Measurements from ENCODE around the gene ADAM12.

GRCh38 chr10:126127481-126128029 lies 260.7 kb downstream of the ADAM12 start:
- TF ChIP-seq POLR2A (IDR thresholded peaks at IDR 0.05) (no peak), CTCF (IDR thresholded peaks at IDR 0.05) (no peak)
